NT2/D1 (cell line): ENCODE measurements around the gene NF1.
"Not testable (repeated sequence)": the region's sequence is repeated elsewhere in the genome, so short reads cannot be mapped to it uniquely, and the experiment has no call there.

Experiments
- SUZ12 ChIP-seq: IDR thresholded peaks from 2 replicates; pipeline ENCODE4 v1.6.1; 2011; ENCODE audit not compliant: insufficient read length, insufficient read depth; ENCODE audit errors: extremely low read depth
- YY1 ChIP-seq: IDR thresholded peaks from 2 replicates; pipeline ENCODE4 v1.6.1; 2011; ENCODE audit not compliant: insufficient read length, insufficient read depth
- ZNF274 ChIP-seq: IDR thresholded peaks from 2 replicates; pipeline ENCODE4 v1.6.1; 2011; ENCODE audit warnings: mild to moderate bottlenecking, low read depth, low read length

DNA sequence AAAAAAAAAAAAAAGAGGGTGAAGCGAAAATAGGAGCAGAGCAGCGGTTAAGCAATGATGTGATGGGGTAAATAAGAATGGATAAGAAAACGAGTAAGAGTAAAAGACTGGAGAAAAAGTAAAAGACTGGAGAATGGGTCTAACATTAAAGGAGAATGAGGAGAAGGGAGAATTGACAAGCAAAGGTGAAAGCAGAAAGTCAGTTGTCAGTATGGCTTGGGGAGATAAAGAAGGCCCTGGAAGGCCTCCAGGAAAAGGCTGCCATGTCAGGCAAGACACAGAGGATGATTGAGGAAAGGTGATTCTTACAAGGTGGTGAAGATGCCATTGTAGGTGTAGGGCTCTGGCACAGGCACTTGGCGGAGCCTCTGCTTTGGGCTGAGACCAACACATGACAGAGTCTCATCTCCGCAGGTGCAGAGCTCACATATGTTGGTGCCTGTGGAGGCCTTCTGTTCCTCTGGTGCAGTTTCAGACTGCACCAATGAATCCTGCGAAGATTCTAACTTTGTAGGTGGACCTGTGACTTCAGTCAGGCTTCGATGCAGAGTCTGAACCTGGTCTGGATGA is 47.8 kb upstream of the NF1 start:
- not testable (repeated sequence) for TF ChIP-seq YY1, ZNF274, SUZ12
